GM12878 (cell line): Measurements from ENCODE around the gene ACO1. TPM values are rescaled to one million over a fixed set of nuclear protein-coding genes. Genes with fewer than 3 reads are reported as not detected.

Experiments used
- ATAC-seq: fragments of 200-7000 bp; cut with Tn5 transposase; 3 replicates; pipeline ENCODE4 v1.9.1; 2020; ENCODE audit warnings: mild to moderate bottlenecking, moderate library complexity
- BruUV-seq: library from RNA; stranded (reverse); fragments of 400-500 nt; replicated peaks from 2 replicates; lab custom pipeline; 2021; lab: Mats Ljungman, UMichigan
- CTCF ChIA-PET: fragments of 300-600 bp; sonication (Branson Sonifier 250); formaldehyde crosslinking; extraction: SDS; loops from one replicate; lab custom pipeline; 2021; ENCODE audit warnings: inconsistent platforms; lab: Yijun Ruan, JAX
- POLR2A ChIA-PET: fragments of 350-600 bp; formaldehyde crosslinking; extraction: SDS; loops from one replicate; lab custom pipeline; 2021; ENCODE audit warnings: inconsistent platforms; lab: Charles Lee
- RAD21 ChIA-PET: fragments of 300-600 bp; sonication (Branson Sonifier 250); formaldehyde crosslinking; loops from one replicate; lab custom pipeline; 2023; ENCODE audit warnings: antibody characterized with exemption; ENCODE audit not compliant: unreplicated experiment; lab: Charles Lee
- SMC1A ChIA-PET: fragments of 300-600 bp; sonication (Branson Sonifier 250); formaldehyde crosslinking; loops from one replicate; lab custom pipeline; 2023; ENCODE audit not compliant: unreplicated experiment, uncharacterized antibody; lab: Charles Lee
- DNase-seq: peaks from one replicate; pipeline ENCODE4 v3.0.0-alpha.2; 2011; ENCODE audit warnings: low read depth, low spot score
- FAIRE-seq: peaks from 3 replicates; lab custom pipeline; 2011; peaks lifted over from hg19 to GRCh38; lab: Jason Lieb, UNC
- H2AFZ ChIP-seq: 2 replicates; pipeline ENCODE4 v1.6.0; 2011; ENCODE audit warnings: low read depth, low read length, control low read depth; ENCODE audit not compliant: control insufficient read depth
- H3K27ac ChIP-seq: 2 replicates; pipeline ENCODE4 v1.5.1; 2011; ENCODE audit warnings: control low read depth; ENCODE audit not compliant: control insufficient read depth, insufficient read depth
- H3K27me3 ChIP-seq, 2 experiments: replicated peaks in 1 of 2; 2 replicates each; pipeline versions ENCODE4 v1.6.0 to v1.6.1; 2011; ENCODE audit warnings: low read length in 1 of 2; ENCODE audit not compliant: control insufficient read depth in 2 of 2, insufficient read depth in 2 of 2
- H3K36me3 ChIP-seq, 2 experiments: 2 replicates each; pipeline ENCODE4 v1.5.1; 2011; ENCODE audit warnings: low read length in 1 of 2; ENCODE audit not compliant: control insufficient read depth in 2 of 2, insufficient read depth in 2 of 2
- H3K4me1 ChIP-seq: 2 replicates; pipeline ENCODE4 v1.6.1; 2011; ENCODE audit warnings: mild to moderate bottlenecking, low read length, moderate library complexity, mixed read lengths; ENCODE audit not compliant: control insufficient read depth, insufficient read depth
- H3K4me2 ChIP-seq: 2 replicates; pipeline ENCODE4 v1.6.0; 2011; ENCODE audit warnings: control low read depth; ENCODE audit not compliant: control insufficient read depth, insufficient read depth
- H3K4me3 ChIP-seq: fragments of 200-600 bp; sonication (generic); 2 replicates; pipeline ENCODE4 v1.5.1; 2016
- H3K79me2 ChIP-seq: 2 replicates; pipeline ENCODE4 v1.6.0; 2011; ENCODE audit warnings: low read length; ENCODE audit not compliant: control insufficient read depth, insufficient read depth
- H3K9ac ChIP-seq: 2 replicates; pipeline ENCODE4 v1.8.0; 2011; ENCODE audit warnings: low read length, control low read depth, mixed read lengths; ENCODE audit not compliant: control insufficient read depth, insufficient read depth
- H3K9me3 ChIP-seq: replicated peaks from 3 replicates; pipeline ENCODE4 v1.5.1; 2011; ENCODE audit warnings: mild to moderate bottlenecking, low read length; ENCODE audit not compliant: control insufficient read depth, insufficient read depth
- H4K20me1 ChIP-seq: 2 replicates; pipeline ENCODE4 v1.6.0; 2011; ENCODE audit not compliant: control insufficient read depth, insufficient read depth
- CBFB ChIP-seq: IDR thresholded peaks from 2 replicates; pipeline ENCODE4 v1.6.1; 2016; ENCODE audit warnings: antibody characterized with exemption, low read depth
- FOXM1 ChIP-seq: IDR thresholded peaks from 2 replicates; pipeline ENCODE4 v1.6.1; 2012; ENCODE audit warnings: low read depth, mild to moderate bottlenecking, inconsistent platforms, low read length, moderate library complexity
- PAX5 ChIP-seq: IDR thresholded peaks from 2 replicates; pipeline ENCODE4 v1.6.1; 2011; ENCODE audit warnings: low read depth, low read length, borderline replicate concordance
- POLR2AphosphoS5 ChIP-seq: IDR thresholded peaks from 2 replicates; pipeline ENCODE4 v1.6.1; 2011; ENCODE audit warnings: mild to moderate bottlenecking, low read length, inconsistent platforms
- RBBP5 ChIP-seq: fragments of 200-600 bp; sonication (generic); conservative IDR thresholded peaks from 2 replicates; pipeline ENCODE4 v1.6.1; 2016
- RELA ChIP-seq: fragments of 450-650 bp; IDR thresholded peaks from 2 replicates; pipeline ENCODE4 v1.8.0; 2014; ENCODE audit warnings: borderline replicate concordance; ENCODE audit not compliant: partially characterized antibody
- SMARCA5 ChIP-seq: fragments of 450-650 bp; IDR thresholded peaks from 2 replicates; pipeline ENCODE4 v1.6.1; 2017; ENCODE audit warnings: mild to moderate bottlenecking
- ZNF24 ChIP-seq: fragments of 450-650 bp; IDR thresholded peaks from 2 replicates; pipeline ENCODE4 v1.6.1; 2017; ENCODE audit warnings: antibody characterized with exemption, mild to moderate bottlenecking
- WGBS: methylation state at CpG from one replicate; pipeline ENCODE4 v1.1.6; 2016; ENCODE audit warnings: low lambda C conversion rate; ENCODE audit not compliant: insufficient replicate concordance, insufficient coverage; ENCODE audit errors: missing lambda C conversion rate; 5-methylcytosine and 5-hydroxymethylcytosine counted together
- in situ Hi-C: fragments of 300-500 bp; cut with MboI; formaldehyde crosslinking; loops from 9 replicates; pipeline ENCODE4 v1.14.3; 2018; ENCODE audit warnings: mixed read lengths
- intact Hi-C: fragments of 100-400 bp; cut with micrococcal nuclease; formaldehyde crosslinking; loops from one replicate; pipeline ENCODE4 v1.14.2; 2022; ENCODE audit not compliant: unreplicated experiment
- polyA plus RNA-seq, 11 experiments: library from polyadenylated mRNA; depleted of rRNA in 4 of 11; unstranded in 6 of 11; stranded (reverse) in 5 of 11; fragments of >200 nt; fragmentation: Nextera tagmentation in 4 of 11; fragmentation: Illumina TruSeq in 1 of 11; extraction: Ambion mirVana in 4 of 11; extraction: Trizol in 1 of 11; gene quantifications; 1 replicate in 1 of 11; 2 replicates in 10 of 11; pipeline versions ENCODE4 v1.2.1 to v1.2.3, GENCODE V29; 2011 to 2016; ENCODE audit warnings: inconsistent platforms in 2 of 11, missing spikeins in 2 of 11, low read depth in 1 of 11
- total RNA-seq, 4 experiments: library from RNA; depleted of rRNA in 3 of 4; stranded (reverse); fragments of >200 nt in 3 of 4; fragmentation: Illumina TruSeq in 1 of 4; extraction: Trizol in 1 of 4; gene quantifications; 2 replicates each; pipeline versions ENCODE4 v1.2.1 to v1.2.3, GENCODE V29; 2013 to 2021
- TF ChIP-seq, protein P1 (sequence below): fragments of 450-650 bp; IDR thresholded peaks from 2 replicates; pipeline ENCODE4 v1.6.1; 2017; ENCODE audit warnings: low read depth, mild to moderate bottlenecking, moderate library complexity
- TF ChIP-seq, protein P2 (sequence below): fragments of 450-650 bp; conservative IDR thresholded peaks from 2 replicates; pipeline ENCODE4 v1.6.1; 2017; ENCODE audit warnings: mild to moderate bottlenecking, moderate library complexity
- TF ChIP-seq, protein P3 (sequence below): IDR thresholded peaks from 2 replicates; pipeline ENCODE4 v1.6.1; 2012; ENCODE audit warnings: low read depth, low read length, improper control_type of control experiment

The ACO1 gene
- total and polyA plus RNA-seq, 10 of the 15 experiments (the other 5 are each of a cell fraction or from before 2014, with no cell fraction given) = 0.21 to 6.5 (median 3.3) TPM

- no peaks in the 10 kb centered on the region for H3K79me2 ChIP-seq
- intact Hi-C loops = no loop called here
- H3K36me3 ChIP-seq = peaks cover 0 to 6% of the 10 kb centered on the region in 2 experiments; a peak in 2 of 4 replicates
- ChIA-PET POLR2A (no interaction called here), RAD21 (interaction anchor here (1.7 kb wide), 1 partner anchor 108 kb away, joined by 4 read pairs; no protein-coding TSS in a partner anchor), CTCF (no interaction called here)
- H3K27me3 ChIP-seq = no peaks in the 10 kb centered on the region
- H3K4me2 ChIP-seq = no peak overlapping the region
- TF ChIP-seq RBBP5 (no peak), CBFB (no peak), ZNF24 (no peak), FOXM1 (no peak), SMARCA5 (no peak), RELA (no peak), PAX5 (no peak), POLR2AphosphoS5 (no peak)
- TF ChIP-seq, protein P1, sequence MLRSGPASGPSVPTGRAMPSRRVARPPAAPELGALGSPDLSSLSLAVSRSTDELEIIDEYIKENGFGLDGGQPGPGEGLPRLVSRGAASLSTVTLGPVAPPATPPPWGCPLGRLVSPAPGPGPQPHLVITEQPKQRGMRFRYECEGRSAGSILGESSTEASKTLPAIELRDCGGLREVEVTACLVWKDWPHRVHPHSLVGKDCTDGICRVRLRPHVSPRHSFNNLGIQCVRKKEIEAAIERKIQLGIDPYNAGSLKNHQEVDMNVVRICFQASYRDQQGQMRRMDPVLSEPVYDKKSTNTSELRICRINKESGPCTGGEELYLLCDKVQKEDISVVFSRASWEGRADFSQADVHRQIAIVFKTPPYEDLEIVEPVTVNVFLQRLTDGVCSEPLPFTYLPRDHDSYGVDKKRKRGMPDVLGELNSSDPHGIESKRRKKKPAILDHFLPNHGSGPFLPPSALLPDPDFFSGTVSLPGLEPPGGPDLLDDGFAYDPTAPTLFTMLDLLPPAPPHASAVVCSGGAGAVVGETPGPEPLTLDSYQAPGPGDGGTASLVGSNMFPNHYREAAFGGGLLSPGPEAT = no peak
- TF ChIP-seq, protein P2, sequence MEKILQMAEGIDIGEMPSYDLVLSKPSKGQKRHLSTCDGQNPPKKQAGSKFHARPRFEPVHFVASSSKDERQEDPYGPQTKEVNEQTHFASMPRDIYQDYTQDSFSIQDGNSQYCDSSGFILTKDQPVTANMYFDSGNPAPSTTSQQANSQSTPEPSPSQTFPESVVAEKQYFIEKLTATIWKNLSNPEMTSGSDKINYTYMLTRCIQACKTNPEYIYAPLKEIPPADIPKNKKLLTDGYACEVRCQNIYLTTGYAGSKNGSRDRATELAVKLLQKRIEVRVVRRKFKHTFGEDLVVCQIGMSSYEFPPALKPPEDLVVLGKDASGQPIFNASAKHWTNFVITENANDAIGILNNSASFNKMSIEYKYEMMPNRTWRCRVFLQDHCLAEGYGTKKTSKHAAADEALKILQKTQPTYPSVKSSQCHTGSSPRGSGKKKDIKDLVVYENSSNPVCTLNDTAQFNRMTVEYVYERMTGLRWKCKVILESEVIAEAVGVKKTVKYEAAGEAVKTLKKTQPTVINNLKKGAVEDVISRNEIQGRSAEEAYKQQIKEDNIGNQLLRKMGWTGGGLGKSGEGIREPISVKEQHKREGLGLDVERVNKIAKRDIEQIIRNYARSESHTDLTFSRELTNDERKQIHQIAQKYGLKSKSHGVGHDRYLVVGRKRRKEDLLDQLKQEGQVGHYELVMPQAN = no peak
- TF ChIP-seq, protein P3, sequence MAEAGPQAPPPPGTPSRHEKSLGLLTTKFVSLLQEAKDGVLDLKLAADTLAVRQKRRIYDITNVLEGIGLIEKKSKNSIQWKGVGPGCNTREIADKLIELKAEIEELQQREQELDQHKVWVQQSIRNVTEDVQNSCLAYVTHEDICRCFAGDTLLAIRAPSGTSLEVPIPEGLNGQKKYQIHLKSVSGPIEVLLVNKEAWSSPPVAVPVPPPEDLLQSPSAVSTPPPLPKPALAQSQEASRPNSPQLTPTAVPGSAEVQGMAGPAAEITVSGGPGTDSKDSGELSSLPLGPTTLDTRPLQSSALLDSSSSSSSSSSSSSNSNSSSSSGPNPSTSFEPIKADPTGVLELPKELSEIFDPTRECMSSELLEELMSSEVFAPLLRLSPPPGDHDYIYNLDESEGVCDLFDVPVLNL = no peak
- TF ChIP-seq, all 136 proteins: peak for 0
- FAIRE-seq (no peak), DNase-seq (no peak), ATAC-seq (no peak)
- no peak overlapping the region for H3K27ac ChIP-seq
- no peak overlapping the region for H2AFZ ChIP-seq
- no peaks in the 10 kb centered on the region for H4K20me1 ChIP-seq
- H3K4me1 ChIP-seq = no peaks in the 10 kb centered on the region
- H3K4me3 ChIP-seq = no peak overlapping the region
- in situ Hi-C loops = no loop called here
- 94% methylated on average over 2 of the region's 2 CpGs for WGBS
- H3K9me3 ChIP-seq = no peaks in the 10 kb centered on the region
- BruUV-seq = no TSS peak
- no peak overlapping the region for H3K9ac ChIP-seq
- SMC1A ChIA-PET = interaction anchor here (0.9 kb wide), 1 partner anchor 68 kb away, joined by 3 read pairs; no protein-coding TSS in a partner anchor
These were observed 102.6 kb downstream of the ACO1 start for GRCh38 chr9:32486839-32487562.
